Activated CD8-positive, alpha-beta memory T cell treated with anti-CD3 and anti-CD28 coated beads, Interleukin-2, amount 50 U/mL, for 1 hour (primary cell): ENCODE data around the gene SLC26A9.

Experiments used
- DNase-seq: peaks from one replicate; pipeline ENCODE4 v3.0.0-alpha.2; 2020; ENCODE audit errors: extremely low read depth

Gene SLC26A9

DNA sequence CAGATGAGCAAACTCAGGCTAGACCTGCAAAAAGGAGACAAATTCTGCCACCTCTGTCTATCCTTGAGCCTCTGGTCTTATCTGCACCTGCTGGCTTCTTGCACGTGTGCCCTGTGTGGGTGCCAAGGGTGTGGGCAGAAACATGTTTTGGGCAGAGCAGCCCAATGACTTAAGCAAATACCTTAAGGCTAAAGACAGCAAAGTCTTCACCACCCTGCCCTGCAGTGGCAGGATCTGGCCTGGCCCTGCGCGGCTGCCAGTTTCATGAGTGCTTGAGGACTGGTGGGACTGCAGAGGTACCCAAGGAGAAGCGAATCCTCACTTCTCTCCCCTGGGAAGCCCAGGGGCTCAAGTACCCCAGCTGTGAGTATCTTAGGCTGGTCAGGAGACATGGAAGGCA is 3.8 kb upstream of the SLC26A9 start:
- no peak for DNase-seq

DNA sequence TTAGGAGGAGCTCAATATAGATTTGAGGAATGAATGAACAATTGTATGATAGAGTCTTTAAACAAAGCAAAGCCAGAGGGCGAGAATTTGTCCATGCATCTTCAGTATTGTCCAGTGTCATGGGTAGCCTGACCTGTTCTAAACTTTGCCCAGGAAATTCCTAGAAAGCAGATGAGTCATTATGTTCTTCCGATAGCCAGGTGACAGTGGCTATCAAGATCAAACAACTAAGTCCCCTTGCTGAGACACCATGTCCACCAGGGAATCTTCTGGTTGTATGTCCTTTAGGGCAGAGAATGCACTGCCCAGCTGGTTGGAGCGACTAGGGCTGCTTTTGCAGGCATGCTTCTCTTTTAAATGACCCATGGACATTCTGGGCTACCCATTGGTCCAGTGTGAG is 1.8 kb upstream of the SLC26A9 start:
- DNase-seq: no peak

DNA sequence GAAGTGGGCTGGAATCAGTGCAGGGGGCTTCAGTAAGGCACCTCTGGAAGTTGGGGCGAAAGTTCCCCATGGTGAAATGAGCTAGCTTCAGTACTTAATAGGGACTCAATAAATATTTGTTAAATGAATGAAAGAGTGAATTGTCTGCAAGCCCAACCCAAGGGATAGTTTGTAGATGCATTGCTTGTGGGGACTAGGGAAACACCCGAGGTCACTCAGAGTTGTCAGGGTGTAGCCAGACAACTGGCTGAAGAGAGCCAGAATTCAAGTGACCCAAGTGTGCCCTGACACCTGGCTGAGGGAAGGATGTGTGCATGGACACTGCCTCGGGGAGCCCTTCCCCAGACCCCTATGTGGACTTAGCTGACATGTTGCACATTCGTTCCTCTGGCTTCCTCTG is 1.3 kb upstream of the SLC26A9 start:
- no peak for DNase-seq

DNA sequence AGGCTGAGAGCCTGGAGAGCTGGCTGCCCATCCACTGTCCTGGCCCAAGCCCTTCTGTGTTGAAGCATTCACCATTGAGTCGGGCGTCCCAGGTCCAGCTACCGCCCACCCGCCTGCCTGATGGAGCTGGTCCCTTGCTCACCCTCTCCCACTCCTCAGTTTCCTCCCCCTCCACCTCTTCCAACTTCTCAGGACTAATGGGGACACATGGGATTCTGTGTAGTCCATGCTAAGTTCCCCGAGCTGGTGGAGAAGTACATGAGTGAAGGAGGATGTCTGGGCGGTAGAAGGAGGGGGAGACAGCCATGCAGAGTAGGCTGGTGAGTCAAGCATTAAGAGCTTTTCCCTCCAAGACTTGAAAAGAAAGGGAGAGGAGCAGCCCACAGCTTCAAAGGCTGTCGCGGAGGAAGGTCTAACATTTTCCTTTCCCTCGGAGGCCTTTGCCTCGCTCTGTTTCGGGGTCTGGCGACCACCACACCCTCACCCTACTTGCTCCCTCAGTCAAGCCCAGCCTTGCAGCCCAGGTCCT is 561 bp downstream of the SLC26A9 start:
- DNase-seq: no peak

DNA sequence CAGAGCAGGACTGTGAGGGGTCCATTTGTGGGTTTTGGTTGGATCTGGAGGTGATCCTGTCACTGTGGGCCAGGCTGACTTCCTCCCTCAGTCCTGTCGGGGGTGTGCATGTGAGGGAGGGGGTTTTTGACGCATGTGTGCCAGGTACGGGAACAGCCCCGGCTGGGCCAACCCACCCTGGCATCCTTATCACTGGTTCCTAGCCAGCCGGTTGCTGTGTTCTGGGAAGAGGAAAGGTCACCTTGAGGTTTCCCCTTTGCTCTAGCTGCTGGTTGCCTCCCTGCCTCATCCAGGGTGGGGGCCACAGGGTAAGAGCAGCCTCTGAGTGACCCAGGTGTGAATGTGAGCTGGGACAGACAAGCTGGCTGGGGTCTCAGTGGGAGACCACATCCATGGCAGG is 2.5 kb downstream of the SLC26A9 start:
- DNase-seq: no peak

DNA sequence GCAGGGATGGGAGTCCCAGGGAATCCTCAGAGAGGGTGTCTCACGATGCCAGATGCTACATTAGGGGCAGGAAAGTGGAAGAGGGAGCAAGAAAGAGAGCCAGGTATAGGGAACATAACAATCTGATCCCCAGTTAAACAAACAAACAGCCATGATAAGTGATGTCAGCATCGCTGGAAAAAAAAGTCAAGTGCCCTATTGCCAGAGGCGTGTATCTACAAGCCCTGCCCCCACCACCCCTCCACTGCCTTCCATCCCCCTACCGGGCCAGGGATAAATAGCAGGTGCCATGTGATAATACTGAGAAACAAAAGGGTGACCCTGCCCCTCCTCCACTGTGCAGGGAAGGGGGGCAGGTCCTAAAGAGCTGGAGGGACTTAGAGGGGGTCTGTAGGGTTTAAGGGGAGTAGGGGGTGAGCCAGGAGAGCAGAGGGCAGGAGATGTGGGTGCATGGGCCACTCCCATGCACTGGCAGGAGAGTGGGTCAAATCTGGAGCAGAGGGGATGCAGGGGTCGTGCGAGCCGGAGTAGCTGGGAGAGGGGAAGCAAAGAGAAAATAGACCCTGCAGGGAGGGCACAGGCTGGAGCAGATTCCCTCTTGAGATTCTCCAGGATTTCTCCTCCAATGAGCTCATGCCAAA is 3.4 kb downstream of the SLC26A9 start:
- DNase-seq: no peak

DNA sequence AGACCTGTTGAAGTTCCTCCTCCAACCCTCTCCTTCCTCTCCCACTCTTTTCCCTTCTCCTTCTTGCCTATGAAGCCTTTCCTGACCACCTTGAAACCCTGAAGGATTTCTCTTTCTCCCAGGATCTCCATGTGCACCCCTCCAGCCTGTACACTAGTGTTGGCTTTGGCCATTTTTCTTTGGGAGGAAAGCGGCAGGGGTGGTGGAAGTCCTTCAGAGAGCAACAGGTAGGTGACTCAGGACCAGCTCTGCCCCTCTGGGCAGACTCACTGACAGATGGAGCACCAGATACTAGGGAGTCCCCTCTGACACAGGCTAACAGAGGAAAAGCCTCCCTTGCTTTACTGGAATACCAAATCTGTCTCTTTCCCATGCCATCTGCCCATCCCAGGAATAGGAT is 4.6 kb downstream of the SLC26A9 start:
- DNase-seq: no peak

DNA sequence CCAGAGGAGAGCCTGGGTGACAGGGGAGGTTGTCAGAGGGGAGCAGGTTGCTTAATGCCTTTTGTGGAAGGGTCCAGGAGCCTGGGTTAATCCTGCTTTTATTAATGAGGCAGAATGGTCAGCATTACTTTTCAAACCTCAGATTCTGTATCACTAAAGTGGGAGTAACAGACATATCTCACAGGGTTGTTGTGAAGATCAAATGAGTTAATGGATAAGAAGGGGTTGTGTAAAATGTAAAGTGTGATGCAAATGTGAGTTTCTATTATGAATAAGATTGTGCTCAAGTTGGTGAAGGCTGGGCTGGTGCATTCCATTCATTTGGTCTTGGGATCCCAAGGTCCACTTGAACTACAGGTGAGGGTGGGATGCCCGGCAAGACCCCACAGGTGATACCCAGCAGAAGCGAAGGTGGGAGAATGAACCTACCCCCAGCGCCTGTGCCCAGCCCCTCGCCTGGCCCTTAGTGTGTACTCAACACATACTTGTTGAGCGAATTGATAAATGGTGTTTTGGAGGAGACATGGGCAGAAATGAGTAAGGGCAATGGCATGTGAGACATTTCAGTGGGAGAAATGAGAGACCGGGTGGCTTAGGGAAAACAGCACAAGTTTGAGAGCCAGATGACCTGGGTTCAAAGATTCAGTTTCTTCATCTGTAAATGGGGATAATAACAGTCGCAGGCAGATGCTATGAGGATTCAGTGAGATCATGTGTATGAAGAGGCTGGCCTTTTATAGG is 6.2 kb downstream of the SLC26A9 start:
- DNase-seq: no peak

DNA sequence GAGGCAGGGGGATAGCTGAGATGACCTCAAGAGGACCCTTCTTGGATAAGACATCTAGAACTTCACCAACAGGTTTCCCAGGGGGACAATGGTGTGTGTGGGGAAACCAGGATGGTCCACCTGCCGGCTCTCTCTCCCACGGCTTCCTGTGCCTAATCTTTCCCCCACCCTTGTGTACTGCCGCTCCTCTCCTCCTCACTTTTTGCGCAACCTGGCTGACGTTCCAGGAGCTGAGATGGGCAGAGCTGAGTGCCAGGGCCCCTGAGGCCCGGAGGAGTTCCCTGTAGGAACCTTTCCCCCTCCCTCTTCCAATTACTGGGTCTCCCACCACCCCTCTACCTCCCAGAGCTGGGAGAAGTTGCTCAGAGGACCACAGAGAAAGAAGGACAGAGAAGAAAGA is 6.9 kb downstream of the SLC26A9 start:
- no peak for DNase-seq

DNA sequence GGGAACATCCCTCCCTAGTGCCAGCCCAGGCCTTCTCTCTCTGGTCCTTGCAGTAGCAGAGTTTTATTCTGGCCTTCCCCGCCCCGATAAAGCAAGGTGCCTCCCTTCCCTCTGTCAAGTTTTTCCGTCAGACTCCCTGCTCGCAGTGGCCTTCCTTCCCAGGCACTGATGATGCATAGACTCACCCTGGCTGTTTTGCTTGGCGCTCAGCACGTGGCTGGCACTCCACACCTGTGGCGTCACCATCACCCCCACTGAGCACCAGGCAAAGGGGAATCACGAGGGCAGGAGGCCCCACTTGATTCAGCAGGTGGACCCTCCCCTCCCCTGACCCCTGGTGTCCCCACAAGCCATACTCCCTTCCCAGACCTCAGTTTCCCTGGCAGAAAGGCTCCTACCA is 7.4 kb downstream of the SLC26A9 start:
- no peak for DNase-seq

DNA sequence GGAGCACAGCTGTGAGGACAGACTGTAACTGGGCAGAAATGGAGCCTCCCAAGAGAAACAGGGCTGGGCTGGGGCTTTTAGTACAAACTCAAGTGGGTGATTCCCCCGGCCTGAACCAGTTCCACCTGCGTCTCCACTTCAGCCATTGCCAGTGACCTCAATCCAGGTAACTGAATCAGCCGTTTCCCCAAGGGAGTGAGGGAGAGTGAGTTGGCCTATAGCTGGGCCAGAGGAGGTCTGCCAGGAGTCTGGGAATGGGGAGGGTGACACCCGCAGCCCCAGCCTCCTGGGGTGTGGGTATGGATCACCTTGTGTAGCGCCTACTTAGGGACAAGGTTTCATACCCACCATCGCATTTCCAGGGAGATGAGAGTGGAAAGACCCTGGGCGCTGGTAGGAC is 8.5 kb downstream of the SLC26A9 start:
- DNase-seq: no peak

DNA sequence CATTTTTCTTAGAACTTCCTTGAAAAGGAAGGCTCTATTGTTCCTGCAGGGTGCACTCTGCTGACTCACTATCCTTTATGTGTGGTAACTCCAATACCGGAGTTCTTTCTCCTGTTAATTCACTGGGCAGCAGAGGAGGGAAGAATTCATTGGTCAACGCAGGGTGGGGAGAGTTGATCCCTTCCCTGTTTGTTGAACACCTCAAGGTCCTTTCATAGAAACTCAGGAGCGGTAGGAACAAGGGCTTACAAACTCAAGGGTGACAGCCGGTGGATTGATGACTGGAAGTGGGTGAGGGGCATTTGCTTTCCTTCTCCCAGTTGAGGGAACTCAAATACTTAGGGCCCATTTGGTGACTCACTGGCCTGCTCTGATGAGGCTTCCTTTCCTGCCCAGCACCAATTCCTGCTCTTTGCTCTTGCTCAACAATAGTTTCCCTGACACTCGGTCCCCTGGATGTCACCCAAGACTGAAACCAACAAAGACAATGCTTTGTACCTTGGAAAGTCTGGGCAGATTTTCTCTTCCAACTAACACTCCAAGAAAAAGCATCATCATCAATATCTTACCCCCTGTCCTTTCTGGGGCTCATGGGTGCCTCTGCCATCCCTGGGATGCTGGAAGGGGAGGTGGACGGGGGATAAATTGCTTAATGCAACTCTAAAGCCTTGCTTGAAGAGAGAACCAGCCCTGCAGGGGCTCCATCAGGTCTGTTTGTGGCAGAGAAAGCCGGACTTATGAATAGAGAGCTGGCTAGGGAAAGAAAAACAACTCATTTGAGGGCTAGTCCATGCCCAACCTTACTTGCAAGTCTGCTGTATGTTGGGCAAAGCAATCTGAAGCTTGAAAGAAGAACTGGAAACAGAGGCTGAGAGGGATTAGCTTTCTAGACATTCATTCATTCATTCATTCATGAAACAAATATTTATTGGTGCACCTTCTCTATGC is 9.3 kb downstream of the SLC26A9 start:
- DNase-seq: no peak

DNA sequence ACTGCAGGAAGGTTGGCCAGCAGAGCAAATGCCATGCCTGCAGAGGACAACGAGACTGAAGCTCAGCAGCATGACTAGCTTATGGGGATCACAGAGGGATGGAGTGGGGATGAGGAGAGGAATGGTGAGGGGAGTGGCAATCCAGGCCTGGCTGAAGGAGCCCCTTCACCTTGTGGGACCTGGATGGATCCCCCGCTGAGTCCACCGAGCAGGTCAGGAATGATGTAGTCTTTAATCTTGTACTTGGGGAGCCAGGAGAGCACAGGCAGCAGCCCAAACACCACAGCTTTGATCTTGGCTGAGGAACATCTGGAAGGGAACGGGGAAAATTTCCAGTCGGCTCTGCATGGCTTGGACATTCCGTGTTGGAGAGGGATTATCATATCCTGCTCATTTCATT is 10.5 kb downstream of the SLC26A9 start:
- no peak for DNase-seq

DNA sequence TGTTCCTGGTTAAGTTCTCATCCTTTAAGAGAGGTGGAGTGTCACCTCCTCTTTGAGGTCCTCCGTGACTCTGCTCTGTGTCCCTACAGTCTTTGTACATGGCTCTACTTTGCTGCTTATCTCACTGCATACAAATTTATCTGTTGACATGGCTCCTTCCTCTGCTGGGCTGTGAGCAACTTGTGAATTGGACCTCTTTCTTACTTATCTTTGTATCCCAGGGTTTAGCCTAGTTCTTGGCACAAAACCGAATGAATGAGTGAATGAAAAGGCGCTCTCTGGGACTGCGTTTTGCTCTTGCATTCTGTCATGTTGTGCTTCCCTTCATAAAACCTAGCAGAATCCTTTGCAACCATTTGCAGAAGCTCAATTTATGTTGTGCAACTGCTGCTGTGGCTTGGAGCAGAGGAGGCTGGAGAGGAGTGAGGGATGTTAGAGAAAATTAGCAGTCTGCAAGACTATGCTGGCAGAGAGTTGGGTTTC is 12.4 kb downstream of the SLC26A9 start:
- no peak for DNase-seq

DNA sequence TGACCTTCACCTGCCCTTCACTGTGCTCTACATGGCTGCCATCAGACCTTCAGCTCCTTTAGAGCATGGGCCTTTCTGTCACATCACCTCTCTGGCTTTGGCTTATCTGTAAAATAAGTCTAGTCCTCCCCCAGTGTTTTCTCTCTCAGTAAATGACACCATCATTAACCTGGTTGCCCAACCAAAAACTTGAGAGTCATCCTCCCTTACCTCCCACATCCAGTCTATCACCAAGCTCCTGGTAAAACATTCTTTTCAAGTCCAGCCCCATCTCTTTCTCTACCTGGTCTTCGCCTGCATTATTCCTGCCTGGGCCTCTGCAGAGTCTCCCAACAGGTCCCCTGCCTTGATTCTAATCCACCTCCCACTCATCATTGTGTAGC is 13.1 kb downstream of the SLC26A9 start:
- no peak for DNase-seq

DNA sequence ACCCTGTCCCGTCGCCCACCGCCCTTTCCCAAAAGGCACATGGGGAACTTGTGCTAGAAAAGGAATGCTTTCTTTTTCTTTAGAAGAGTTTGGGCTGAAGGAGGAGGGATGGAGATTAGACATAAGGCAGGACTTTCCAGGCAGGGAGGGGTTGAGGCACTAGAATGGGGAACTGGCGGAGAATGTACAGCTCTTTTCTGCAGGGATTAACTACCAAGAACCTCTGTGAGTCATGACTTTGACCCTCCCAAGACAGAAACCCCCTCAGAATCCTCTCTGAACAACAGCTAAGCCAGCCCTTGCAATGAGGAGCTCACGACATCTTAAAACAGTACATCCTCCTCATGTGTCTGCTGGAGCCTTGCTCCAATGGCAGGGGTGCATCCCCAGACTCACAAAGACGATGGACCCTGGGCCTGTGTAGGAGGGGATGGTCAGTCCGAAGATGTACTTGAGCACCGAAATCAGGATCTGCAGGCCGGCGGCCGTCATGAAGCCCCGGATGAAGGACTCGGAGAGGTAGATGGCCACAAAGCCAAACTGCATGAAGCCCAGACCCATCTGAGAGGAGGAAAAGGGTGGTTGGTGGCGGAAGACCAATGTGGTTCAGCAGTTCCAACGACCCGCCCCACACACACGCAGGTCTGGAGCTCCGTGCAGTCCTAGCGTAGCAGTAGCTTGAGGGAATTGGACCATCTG is 13.6 kb downstream of the SLC26A9 start:
- no peak for DNase-seq

DNA sequence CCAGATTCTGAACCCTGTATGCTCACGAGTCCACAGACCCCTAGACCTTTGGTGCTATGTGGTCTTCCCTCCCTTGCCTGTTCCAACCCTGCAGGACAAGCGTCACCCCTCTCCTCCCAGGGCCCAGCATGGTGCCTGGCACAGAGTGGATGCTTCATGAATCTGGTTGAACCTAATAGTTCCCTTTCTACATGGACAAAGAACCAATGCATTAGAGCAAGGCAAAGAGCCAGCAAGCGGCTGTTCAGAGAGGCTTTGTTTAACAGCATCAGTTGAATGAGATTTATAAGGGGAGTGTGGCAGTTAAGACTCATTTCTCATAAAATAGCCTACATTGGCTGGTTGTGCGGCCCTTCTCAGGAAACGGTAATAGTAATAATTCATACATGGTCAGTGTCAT is 14.9 kb downstream of the SLC26A9 start:
- no peak for DNase-seq

DNA sequence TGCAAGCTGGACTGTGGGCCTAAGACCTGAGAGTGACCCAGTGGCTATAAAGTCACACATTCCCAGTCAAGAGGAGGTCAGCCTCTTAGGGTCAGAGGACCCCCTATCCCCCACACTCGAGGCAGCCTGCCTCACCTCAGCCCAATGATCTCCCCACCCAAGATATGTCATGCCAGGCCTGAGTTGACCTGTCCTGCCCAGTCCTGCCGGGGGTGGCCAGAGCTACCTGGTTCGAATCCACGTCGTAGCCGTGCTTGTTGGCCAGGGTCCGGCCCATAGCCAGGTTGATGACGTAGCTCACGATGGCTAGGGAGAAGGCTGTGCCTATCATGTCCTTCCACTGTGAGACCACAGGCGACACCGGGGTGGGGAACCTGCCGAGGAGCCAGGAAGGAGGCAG is 15.6 kb downstream of the SLC26A9 start:
- no peak for DNase-seq

DNA sequence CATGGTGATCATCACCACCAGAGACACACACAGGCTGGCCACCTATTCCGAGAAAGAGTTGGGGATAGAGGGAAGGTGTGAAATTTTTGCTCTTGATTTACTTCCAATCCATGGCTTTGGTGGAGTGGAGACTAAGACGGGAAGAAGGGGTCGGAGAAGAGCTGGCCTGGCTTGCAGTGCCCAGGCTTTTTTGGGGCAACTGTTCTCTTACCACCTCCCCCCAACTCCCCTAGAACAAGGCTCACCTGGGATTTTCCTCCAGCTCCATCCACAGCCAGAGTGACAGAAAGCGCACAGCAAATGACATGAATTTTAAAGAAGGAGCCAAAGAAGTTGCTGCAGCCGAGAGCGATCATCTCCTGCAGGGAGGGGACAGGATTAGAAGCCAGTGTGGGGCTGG is 16.0 kb downstream of the SLC26A9 start:
- DNase-seq: no peak

DNA sequence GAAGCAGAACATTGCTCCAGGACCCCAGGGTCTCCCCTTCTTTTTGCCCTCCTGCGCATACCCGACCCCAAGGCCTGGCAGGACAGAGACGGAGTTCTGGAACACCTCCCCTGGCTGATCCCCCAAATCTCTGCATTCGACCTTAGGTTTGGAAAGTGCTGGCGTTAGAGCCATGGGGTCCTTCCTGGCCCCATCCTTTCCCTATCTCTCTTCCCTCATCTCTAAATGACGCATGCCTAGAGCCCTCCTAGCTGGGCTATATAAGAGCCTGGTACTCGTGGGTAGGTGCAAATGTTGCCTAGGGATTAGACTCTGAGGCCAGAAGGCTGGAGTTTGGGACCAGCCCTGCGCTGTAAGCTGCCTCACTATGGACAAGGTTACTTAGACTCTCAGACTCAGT is 16.6 kb downstream of the SLC26A9 start:
- DNase-seq: no peak

DNA sequence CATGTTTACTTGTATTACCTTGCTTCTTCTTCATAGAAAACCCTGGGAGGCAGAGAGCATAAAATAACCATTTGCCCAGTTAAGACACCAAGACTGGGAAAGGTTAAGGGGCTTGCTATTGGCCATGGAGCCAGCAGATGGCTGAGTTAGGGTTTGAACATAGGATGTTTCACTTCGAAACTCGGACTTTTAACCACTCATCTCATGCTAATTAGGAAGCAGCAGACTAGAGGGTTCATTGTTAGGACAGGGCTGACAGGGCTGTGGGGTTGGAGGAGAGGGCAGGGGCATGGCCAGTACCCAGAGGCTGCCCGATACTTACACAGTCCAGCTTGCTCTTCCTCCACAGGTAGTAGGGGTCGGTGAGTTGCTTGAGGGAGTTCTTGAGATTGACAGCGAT is 17.0 kb downstream of the SLC26A9 start:
- no peak for DNase-seq

DNA sequence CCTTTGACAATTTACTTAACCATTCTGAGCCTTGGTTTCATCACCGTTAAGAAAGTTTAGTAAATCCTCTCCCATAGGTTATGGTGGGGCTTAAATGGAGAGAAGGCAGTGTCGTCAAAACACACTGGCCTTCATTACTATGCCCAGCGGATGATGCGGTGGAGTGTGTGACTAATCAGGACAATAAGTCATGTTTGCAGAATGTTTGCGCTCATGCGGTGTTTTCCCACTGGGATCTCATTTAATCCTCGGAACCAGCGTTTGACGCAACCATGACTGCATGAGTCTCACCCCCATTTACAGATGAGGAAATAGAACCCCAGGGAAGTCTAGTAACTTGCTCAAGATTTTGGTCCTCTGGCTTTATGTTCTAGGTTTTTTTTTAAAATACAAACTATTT is 17.5 kb downstream of the SLC26A9 start:
- DNase-seq: no peak
